ENCODE measurements around the gene DNAH10.

DNAH10 gene

DNA sequence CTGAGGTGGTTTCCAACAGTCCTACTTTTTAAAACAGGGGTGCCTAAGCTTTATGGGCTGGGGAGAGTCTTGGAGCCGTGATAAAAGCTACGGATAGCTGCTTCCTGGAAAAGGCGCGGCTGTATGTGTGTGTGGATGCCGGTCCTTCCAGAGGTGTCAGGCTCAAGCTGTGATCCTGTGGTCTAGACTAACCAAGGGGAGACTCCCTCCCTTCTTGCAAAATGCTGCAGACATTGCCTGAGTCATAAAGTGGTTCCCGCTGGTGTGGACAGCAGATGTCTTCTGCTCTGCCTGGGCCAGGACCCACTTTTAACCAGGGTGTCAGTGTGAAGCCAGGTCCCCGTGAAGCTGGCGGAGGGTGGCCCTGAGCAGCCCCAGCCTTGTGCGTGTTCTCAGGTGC, 172.7 kb downstream of the DNAH10 start:
- Histone ChIP-seq H3K27me3 (ENCODE audit: control insufficient read depth in 1 of 2, insufficient read depth in 2 of 2, low read length in 2 of 2) (no peaks in the 10 kb centered on the region), H3K4me1 (ENCODE audit: control insufficient read depth in 1 of 2, insufficient read depth in 2 of 2, low read length in 2 of 2) (no peaks in the 10 kb centered on the region), H3K4me3 (ENCODE audit: low read depth in 1 of 2, low read length in 2 of 2) (no peak overlapping the region), H3K36me3 (ENCODE audit: control insufficient read depth in 1 of 2, insufficient read depth in 2 of 2, low read length in 2 of 2) (peaks cover 0 to 8% of the 10 kb centered on the region in 2 donors), H3K9ac (ENCODE audit: low read depth in 1 of 2, low read length in 2 of 2) (no peak overlapping the region), H3K27ac (ENCODE audit: low read depth, low read length) (no peak overlapping the region), H3K9me3 (ENCODE audit: control insufficient read depth in 1 of 2, low read length in 2 of 2) (no peaks in the 10 kb centered on the region)

DNA sequence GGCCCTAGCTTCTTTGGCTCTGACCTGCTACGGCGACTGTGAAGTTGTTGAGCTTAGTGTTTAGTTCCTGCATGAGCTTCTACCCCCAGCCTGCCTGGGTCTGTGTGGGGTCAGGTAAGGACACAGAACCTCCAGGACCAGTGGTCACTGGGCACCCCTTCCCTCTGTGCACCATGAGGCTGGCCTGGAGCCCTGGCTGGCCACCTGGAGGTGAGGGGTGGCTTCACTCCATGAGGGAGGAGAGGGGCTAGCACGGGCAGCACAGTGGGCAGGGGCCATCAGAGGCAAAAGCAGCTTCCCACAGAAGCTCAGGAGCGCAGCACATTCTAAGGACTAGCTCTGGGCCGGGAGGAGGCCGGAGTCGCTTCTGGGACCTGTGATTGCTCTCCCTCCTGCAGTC, 173.9 kb downstream of the DNAH10 start:
- Histone ChIP-seq H3K27ac (ENCODE audit: low read depth, low read length) (no peak overlapping the region), H3K4me1 (ENCODE audit: control insufficient read depth in 1 of 2, insufficient read depth in 2 of 2, low read length in 2 of 2) (no peaks in the 10 kb centered on the region), H3K9ac (ENCODE audit: low read depth in 1 of 2, low read length in 2 of 2) (no peak overlapping the region), H3K9me3 (ENCODE audit: control insufficient read depth in 1 of 2, low read length in 2 of 2) (no peaks in the 10 kb centered on the region), H3K27me3 (ENCODE audit: control insufficient read depth in 1 of 2, insufficient read depth in 2 of 2, low read length in 2 of 2) (no peaks in the 10 kb centered on the region), H3K4me3 (ENCODE audit: low read depth in 1 of 2, low read length in 2 of 2) (no peak overlapping the region), H3K36me3 (ENCODE audit: control insufficient read depth in 1 of 2, insufficient read depth in 2 of 2, low read length in 2 of 2) (peaks cover 0 to 12% of the 10 kb centered on the region in 2 donors)

DNA sequence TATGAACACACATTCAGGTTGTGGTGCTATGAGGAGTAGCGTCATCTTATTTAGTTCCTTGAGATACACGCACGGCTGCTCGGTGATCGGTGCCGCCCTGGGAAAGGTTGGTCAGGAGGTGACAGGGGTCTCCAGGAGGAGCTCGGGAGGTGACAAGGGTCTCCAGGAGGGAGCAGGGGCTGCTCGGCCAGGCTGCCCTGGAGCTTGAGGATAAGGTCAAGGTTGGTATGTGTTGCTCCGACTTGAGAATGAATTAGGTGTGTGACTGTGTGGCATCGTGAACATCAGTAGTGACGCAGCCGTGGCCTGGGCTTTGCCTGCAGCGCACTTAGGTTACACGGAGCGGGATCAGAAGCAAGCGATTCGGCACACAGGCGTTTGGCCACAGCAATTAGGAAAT, 174.4 kb downstream of the DNAH10 start:
- no peak overlapping the region for H3K27ac ChIP-seq (ENCODE audit: low read depth, low read length)
- H3K9ac ChIP-seq (ENCODE audit: low read depth in 1 of 2, low read length in 2 of 2), result no peak overlapping the region
- H3K4me3 ChIP-seq (ENCODE audit: low read depth in 1 of 2, low read length in 2 of 2), result no peak overlapping the region
- H3K9me3 ChIP-seq (ENCODE audit: control insufficient read depth in 1 of 2, low read length in 2 of 2), result no peaks in the 10 kb centered on the region
- no peaks in the 10 kb centered on the region for H3K27me3 ChIP-seq (ENCODE audit: control insufficient read depth in 1 of 2, insufficient read depth in 2 of 2, low read length in 2 of 2)
- H3K36me3 ChIP-seq (ENCODE audit: control insufficient read depth in 1 of 2, insufficient read depth in 2 of 2, low read length in 2 of 2), result peaks cover under 1 to 17% of the 10 kb centered on the region in 2 donors
- H3K4me1 ChIP-seq (ENCODE audit: control insufficient read depth in 1 of 2, insufficient read depth in 2 of 2, low read length in 2 of 2), result no peaks in the 10 kb centered on the region

DNA sequence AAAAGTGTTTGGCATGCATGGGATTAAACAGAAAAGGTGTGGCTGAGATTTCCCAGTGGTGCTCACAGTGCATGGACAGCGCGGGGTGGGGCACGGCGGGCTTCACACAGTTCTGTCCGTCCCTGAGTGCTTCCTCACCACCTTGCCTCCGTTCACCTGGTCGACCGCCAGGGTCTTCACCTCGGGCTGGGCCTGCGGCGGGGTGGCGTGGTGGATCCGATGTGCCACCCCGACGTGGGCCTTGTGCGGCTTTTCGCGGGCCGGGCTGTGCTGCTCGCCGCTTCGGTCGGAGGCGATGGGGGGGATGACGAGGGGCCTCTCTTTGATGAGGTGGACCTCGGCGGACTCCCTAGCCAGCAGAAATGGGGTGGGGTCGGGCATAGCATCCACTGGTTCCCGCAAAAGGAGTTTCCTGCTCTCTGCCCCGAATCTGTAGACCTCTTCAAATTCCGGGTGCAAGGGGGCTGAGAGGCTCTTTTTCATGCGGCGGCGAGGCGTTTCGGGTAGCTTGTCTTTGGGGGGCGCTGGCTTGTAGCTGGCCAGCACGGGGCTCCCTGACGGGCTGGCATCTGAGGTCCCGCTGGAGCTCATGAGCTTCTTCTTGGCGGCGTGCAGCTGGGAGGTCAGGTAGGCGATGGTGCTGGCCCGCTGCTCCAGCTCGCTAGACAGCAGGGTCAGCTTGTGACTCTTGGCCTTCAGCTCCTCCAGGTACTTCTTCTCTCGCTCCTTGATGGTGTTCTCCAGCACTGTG, 175.0 kb downstream of the DNAH10 start:
- Histone ChIP-seq H3K9ac (ENCODE audit: low read depth in 1 of 2, low read length in 2 of 2) (no peak overlapping the region), H3K27ac (ENCODE audit: low read depth, low read length) (no peak overlapping the region), H3K36me3 (ENCODE audit: control insufficient read depth in 1 of 2, insufficient read depth in 2 of 2, low read length in 2 of 2) (peaks cover 7 to 23% of the 10 kb centered on the region in 2 donors), H3K4me1 (ENCODE audit: control insufficient read depth in 1 of 2, insufficient read depth in 2 of 2, low read length in 2 of 2) (no peaks in the 10 kb centered on the region), H3K9me3 (ENCODE audit: control insufficient read depth in 1 of 2, low read length in 2 of 2) (peaks cover 0 to 4% of the 10 kb centered on the region in 2 donors), H3K27me3 (ENCODE audit: control insufficient read depth in 1 of 2, insufficient read depth in 2 of 2, low read length in 2 of 2) (no peaks in the 10 kb centered on the region), H3K4me3 (ENCODE audit: low read depth in 1 of 2, low read length in 2 of 2) (peak overlapping the region in 1 of 2 donors; percentile 13)

DNA sequence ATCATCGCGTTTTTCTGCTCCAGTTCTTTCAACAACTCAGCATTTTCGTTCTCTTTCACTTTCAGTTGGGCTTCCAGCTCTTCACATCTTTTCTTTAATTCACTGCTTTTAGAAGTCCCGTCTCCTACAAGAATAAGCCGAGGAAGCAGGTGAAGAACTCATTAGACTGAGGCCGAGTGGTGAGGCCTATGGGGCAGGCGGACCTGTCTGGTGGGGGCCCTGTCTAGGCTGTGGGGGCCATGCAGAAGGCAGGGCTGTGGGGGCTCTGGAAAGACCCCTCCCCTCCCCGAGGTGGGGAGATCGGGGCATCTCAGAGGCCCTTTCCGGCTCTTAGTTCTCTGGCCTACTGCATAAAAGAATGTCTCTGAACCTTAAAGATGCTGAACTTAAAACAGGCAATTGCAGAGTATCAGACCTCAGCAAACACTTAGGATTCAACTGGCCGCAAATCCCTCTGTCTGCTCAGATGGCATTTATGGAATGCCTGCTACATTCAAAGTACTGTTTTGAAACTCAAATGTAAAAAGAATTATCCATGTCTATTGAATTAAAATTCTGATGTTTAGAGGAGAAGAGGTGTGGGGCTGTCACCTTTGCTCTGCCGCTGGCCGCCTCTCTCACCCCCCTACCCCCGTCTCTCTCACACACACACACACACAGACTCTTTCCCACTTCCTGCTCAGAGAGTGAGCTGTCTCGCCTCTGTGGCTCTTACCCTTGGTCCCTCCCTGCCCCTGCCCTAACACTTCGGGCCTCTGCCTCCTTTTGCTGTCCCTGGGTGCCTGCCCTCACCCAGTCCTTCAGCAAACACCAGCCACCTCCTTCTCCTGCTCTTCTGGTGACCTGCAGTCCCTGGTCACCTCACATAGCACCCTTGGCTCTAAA, 175.8 kb downstream of the DNAH10 start:
- H3K27ac ChIP-seq (ENCODE audit: low read depth, low read length), result peak overlapping the region; percentile 20
- H3K9ac ChIP-seq (ENCODE audit: low read depth in 1 of 2, low read length in 2 of 2), result peak overlapping the region in 1 of 2 donors; percentile 40
- peaks cover 0 to 4% of the 10 kb centered on the region in 2 donors for H3K9me3 ChIP-seq (ENCODE audit: control insufficient read depth in 1 of 2, low read length in 2 of 2)
- H3K4me1 ChIP-seq (ENCODE audit: control insufficient read depth in 1 of 2, insufficient read depth in 2 of 2, low read length in 2 of 2), result no peaks in the 10 kb centered on the region
- H3K27me3 ChIP-seq (ENCODE audit: control insufficient read depth in 1 of 2, insufficient read depth in 2 of 2, low read length in 2 of 2), result no peaks in the 10 kb centered on the region
- H3K4me3 ChIP-seq (ENCODE audit: low read depth in 1 of 2, low read length in 2 of 2), result peak overlapping the region; percentile 13 to 24
- H3K36me3 ChIP-seq (ENCODE audit: control insufficient read depth in 1 of 2, insufficient read depth in 2 of 2, low read length in 2 of 2), result peaks cover 13 to 31% of the 10 kb centered on the region in 2 donors

DNA sequence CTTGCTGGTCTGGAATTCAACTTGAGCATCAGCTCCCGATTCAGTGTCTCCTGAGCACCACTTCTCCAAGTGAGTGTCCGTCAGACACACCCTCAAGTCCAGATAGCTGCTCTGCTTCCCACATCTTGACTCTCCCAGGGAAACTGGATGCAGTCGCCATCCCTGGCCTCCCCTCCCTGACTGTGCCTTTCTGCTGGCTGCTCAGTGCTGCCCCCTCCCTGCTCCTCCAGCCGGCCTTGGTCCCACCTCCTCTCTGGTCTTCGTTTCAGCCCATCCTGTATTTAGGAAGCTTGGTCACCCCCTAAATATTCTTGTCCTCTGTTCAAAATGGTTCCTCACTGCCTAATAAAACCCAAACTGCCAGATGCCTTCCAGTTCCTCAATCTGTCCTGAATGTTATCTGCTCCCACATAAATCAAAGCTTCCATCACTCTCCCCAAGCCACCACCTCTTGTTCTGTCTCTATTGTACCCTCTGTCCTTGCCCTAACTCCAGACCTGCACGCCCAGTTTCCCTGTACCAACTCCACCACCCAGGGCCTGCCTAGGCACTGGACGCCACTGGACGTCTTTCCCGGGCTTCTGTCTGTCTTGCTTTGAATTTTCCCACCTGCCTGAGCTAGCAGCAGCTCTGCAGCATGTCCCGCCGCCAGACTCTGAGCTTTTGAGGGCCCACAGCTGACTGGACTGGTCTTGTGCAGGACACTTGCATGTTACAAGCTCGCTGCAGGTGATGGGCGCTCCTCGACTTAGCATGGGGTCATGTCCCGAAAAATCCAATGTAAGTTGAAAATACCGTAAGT, 176.8 kb downstream of the DNAH10 start:
- Histone ChIP-seq H3K4me1 (ENCODE audit: control insufficient read depth in 1 of 2, insufficient read depth in 2 of 2, low read length in 2 of 2) (no peaks in the 10 kb centered on the region), H3K27ac (ENCODE audit: low read depth, low read length) (no peak overlapping the region), H3K36me3 (ENCODE audit: control insufficient read depth in 1 of 2, insufficient read depth in 2 of 2, low read length in 2 of 2) (peaks cover 13 to 38% of the 10 kb centered on the region in 2 donors), H3K27me3 (ENCODE audit: control insufficient read depth in 1 of 2, insufficient read depth in 2 of 2, low read length in 2 of 2) (no peaks in the 10 kb centered on the region), H3K9me3 (ENCODE audit: control insufficient read depth in 1 of 2, low read length in 2 of 2) (peaks cover 0 to 4% of the 10 kb centered on the region in 2 donors), H3K9ac (ENCODE audit: low read depth in 1 of 2, low read length in 2 of 2) (peak overlapping the region in 1 of 2 donors; percentile 40), H3K4me3 (ENCODE audit: low read depth in 1 of 2, low read length in 2 of 2) (peak overlapping the region in 1 of 2 donors; percentile 24)

DNA sequence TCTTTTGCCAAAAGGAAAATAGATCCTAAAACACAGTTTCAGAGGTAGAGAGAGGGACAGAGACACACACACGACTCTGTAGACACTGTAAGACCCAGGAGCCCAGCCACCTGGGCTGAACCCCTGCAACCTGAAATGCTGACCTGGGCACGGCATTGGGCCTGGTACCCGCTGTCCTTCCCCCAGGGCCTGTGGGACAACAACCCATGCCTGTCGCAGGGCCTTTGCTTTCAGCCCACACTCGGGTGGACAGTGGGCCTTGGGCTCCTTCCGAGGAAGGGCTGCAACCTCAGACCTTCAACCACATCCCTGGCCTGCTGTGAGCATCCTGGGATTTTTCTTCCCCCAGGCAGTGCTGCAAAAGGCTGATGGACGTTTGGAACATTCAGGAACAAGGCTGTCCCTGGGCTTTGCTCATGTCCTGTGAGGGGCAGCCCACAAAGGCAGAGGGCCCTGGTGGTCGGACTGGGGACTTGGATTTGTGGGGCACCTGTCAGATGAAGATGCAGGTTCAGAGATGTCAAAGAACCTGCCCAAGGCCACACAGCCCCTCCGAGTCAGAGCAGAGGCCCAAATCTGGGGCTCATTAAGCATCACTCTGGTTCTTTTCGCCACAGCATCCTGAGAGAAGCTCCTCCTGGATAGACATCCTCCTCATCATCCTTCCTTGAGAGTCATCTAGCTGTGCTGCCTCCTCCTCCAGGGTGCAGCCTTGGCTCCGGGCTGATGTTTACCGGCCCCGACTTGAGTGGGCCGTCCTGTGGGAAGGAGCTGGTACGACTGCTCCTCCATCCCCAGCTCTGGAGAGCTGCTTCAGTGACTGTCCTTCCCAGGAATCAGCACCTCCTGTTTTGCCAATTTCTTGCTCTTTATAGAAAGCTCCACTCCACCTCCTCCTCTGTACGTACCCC, 177.9 kb downstream of the DNAH10 start:
- Histone ChIP-seq H3K9ac (ENCODE audit: low read depth in 1 of 2, low read length in 2 of 2) (no peak overlapping the region), H3K4me1 (ENCODE audit: control insufficient read depth in 1 of 2, insufficient read depth in 2 of 2, low read length in 2 of 2) (no peaks in the 10 kb centered on the region), H3K4me3 (ENCODE audit: low read depth in 1 of 2, low read length in 2 of 2) (no peak overlapping the region), H3K36me3 (ENCODE audit: control insufficient read depth in 1 of 2, insufficient read depth in 2 of 2, low read length in 2 of 2) (peaks cover 13 to 47% of the 10 kb centered on the region in 2 donors), H3K27ac (ENCODE audit: low read depth, low read length) (no peak overlapping the region), H3K9me3 (ENCODE audit: control insufficient read depth in 1 of 2, low read length in 2 of 2) (peaks cover 0 to 4% of the 10 kb centered on the region in 2 donors), H3K27me3 (ENCODE audit: control insufficient read depth in 1 of 2, insufficient read depth in 2 of 2, low read length in 2 of 2) (no peaks in the 10 kb centered on the region)

DNA sequence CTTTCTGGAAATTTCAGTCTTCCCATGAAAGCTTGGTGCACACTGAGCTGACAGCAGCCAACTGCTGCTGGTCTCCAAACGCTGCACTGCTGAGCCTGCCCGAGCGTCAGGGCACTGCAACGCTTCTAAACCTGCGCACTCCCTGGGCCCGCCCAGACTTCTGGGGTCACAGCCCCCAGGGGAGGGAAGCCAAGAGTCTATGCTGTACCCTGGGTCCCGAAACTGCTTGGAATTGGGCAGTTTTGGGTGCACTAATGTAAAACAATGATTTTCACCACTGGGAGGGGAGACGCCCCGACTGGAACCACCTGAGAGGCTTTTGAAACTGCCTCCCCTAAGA, 178.5 kb downstream of the DNAH10 start:
- Histone ChIP-seq H3K36me3 (ENCODE audit: control insufficient read depth in 1 of 2, insufficient read depth in 2 of 2, low read length in 2 of 2) (peaks cover 13 to 51% of the 10 kb centered on the region in 2 donors), H3K9ac (ENCODE audit: low read depth in 1 of 2, low read length in 2 of 2) (no peak overlapping the region)

DNA sequence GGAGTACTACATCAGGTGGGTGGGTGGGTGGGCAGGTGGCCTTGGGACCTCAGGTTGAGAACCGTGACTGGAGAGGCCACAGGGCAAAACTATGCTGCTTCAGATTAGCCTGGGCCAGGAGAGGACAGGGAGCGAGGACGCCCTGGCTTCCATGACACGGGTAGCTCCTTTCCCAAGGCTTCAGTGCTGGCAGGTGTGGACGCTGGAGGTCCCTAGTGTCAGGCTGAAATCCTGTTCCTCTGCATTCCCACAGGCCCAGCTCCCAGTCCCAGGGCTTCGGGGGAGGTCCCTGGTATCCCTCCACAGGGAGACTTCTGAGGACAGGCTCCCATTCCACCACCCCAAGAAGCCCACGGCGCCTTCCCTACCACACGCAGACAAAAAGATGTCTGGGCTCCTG, 178.9 kb downstream of the DNAH10 start:
- Histone ChIP-seq H3K27ac (ENCODE audit: low read depth, low read length) (no peak overlapping the region), H3K4me3 (ENCODE audit: low read depth in 1 of 2, low read length in 2 of 2) (no peak overlapping the region), H3K36me3 (ENCODE audit: control insufficient read depth in 1 of 2, insufficient read depth in 2 of 2, low read length in 2 of 2) (peaks cover 13 to 54% of the 10 kb centered on the region in 2 donors), H3K9ac (ENCODE audit: low read depth in 1 of 2, low read length in 2 of 2) (no peak overlapping the region), H3K9me3 (ENCODE audit: control insufficient read depth in 1 of 2, low read length in 2 of 2) (peaks cover 0 to 4% of the 10 kb centered on the region in 2 donors), H3K4me1 (ENCODE audit: control insufficient read depth in 1 of 2, insufficient read depth in 2 of 2, low read length in 2 of 2) (no peaks in the 10 kb centered on the region), H3K27me3 (ENCODE audit: control insufficient read depth in 1 of 2, insufficient read depth in 2 of 2, low read length in 2 of 2) (no peaks in the 10 kb centered on the region)

More for the DNA sequence above, 178.5 kb downstream of the DNAH10 start:
- peaks cover 0 to 4% of the 10 kb centered on the region in 2 donors for H3K9me3 ChIP-seq (ENCODE audit: control insufficient read depth in 1 of 2, low read length in 2 of 2)
- no peaks in the 10 kb centered on the region for H3K4me1 ChIP-seq (ENCODE audit: control insufficient read depth in 1 of 2, insufficient read depth in 2 of 2, low read length in 2 of 2)
- no peak overlapping the region for H3K27ac ChIP-seq (ENCODE audit: low read depth, low read length)
- H3K4me3 ChIP-seq (ENCODE audit: low read depth in 1 of 2, low read length in 2 of 2), result no peak overlapping the region
- H3K27me3 ChIP-seq (ENCODE audit: control insufficient read depth in 1 of 2, insufficient read depth in 2 of 2, low read length in 2 of 2), result no peaks in the 10 kb centered on the region

All from duodenal mucosa (tissue), 2 donors.